Endodermal cell (in vitro differentiated cells): ENCODE measurements around the gene PELI3. TPM values are rescaled to one million over a fixed set of nuclear protein-coding genes. Genes with fewer than 3 reads are reported as not detected.

Experiments
- DNase-seq: peaks from one replicate; pipeline ENCODE4 v3.0.0-alpha.2; 2017
- H3K27ac ChIP-seq: 2 replicates; pipeline ENCODE4 v1.5.1; 2013; ENCODE audit warnings: mild to moderate bottlenecking, low read depth, low read length, moderate library complexity
- H3K27me3 ChIP-seq: 2 replicates; pipeline ENCODE4 v1.6.1; 2013; ENCODE audit warnings: mild to moderate bottlenecking, low read length, moderate library complexity; ENCODE audit not compliant: insufficient read depth, control insufficient read depth, poor library complexity, severe bottlenecking
- H3K36me3 ChIP-seq: 2 replicates; pipeline ENCODE4 v1.7.0; 2013; ENCODE audit warnings: mild to moderate bottlenecking, low read length, moderate library complexity; ENCODE audit not compliant: control insufficient read depth, insufficient read depth
- H3K4me1 ChIP-seq: one replicate; pipeline ENCODE4 v1.7.0; 2013; ENCODE audit warnings: low read length; ENCODE audit not compliant: control insufficient read depth, insufficient read depth
- H3K4me3 ChIP-seq: 2 replicates; pipeline ENCODE4 v1.5.1; 2013; ENCODE audit warnings: mild to moderate bottlenecking, low read length, moderate library complexity
- H3K9ac ChIP-seq: 2 replicates; pipeline ENCODE4 v1.6.1; 2013; ENCODE audit warnings: mild to moderate bottlenecking, low read length, moderate library complexity; ENCODE audit not compliant: poor library complexity, severe bottlenecking; ENCODE audit errors: extremely low read depth
- H3K9me3 ChIP-seq: 2 replicates; pipeline ENCODE4 v1.6.1; 2013; ENCODE audit warnings: mild to moderate bottlenecking, low read length, moderate library complexity; ENCODE audit not compliant: control insufficient read depth
- H3K27ac Mint-ChIP-seq: 2 replicates; pipeline ENCODE4 v1.8.0; 2020; ENCODE audit warnings: mixed read lengths
- H3K27me3 Mint-ChIP-seq: 2 replicates; pipeline ENCODE4 v1.8.0; 2021; ENCODE audit warnings: mild to moderate bottlenecking, mixed read lengths; ENCODE audit not compliant: insufficient read depth
- H3K36me3 Mint-ChIP-seq: 2 replicates; pipeline ENCODE4 v1.8.0; 2020; ENCODE audit warnings: low read depth, mixed read lengths
- H3K4me1 Mint-ChIP-seq: 2 replicates; pipeline ENCODE4 v1.8.0; 2020; ENCODE audit warnings: mixed read lengths
- H3K4me3 Mint-ChIP-seq: 2 replicates; pipeline ENCODE4 v1.8.0; 2020; ENCODE audit warnings: mild to moderate bottlenecking, moderate library complexity, mixed read lengths
- H3K9me3 Mint-ChIP-seq: 2 replicates; pipeline ENCODE4 v1.8.0; 2020; ENCODE audit warnings: mild to moderate bottlenecking, mixed read lengths
- WGBS, 2 experiments: methylation state at CpG; one replicate each; pipeline versions ENCODE4 v1.1.5 to v1.1.7; 2013; ENCODE audit warnings: missing lambda C conversion rate in 2 of 2, mixed read lengths in 1 of 2; ENCODE audit not compliant: insufficient coverage in 1 of 2, insufficient read length in 1 of 2; 5-methylcytosine and 5-hydroxymethylcytosine counted together
- total RNA-seq, 2 donors: library from RNA; stranded (reverse); fragmentation: NEBNext Ultra II Directional in 1 of 2; extraction: Animal tissue kit (Norgen Biotek cat#: 25700) in 1 of 2; gene quantifications; 2 replicates in 1 of 2; 3 replicates in 1 of 2; pipeline ENCODE4 v1.2.1, GENCODE V29; 2021
- TF ChIP-seq, protein P1 (sequence below): fragments of 200-600 bp; sonication (generic); conservative IDR thresholded peaks from 2 replicates; pipeline ENCODE4 v1.5.0; 2021; ENCODE audit warnings: antibody characterized with exemption, mild to moderate bottlenecking

Gene PELI3
- total RNA-seq, 2 donors from 2014 or later: 9.0 to 12.4 TPM

DNA sequence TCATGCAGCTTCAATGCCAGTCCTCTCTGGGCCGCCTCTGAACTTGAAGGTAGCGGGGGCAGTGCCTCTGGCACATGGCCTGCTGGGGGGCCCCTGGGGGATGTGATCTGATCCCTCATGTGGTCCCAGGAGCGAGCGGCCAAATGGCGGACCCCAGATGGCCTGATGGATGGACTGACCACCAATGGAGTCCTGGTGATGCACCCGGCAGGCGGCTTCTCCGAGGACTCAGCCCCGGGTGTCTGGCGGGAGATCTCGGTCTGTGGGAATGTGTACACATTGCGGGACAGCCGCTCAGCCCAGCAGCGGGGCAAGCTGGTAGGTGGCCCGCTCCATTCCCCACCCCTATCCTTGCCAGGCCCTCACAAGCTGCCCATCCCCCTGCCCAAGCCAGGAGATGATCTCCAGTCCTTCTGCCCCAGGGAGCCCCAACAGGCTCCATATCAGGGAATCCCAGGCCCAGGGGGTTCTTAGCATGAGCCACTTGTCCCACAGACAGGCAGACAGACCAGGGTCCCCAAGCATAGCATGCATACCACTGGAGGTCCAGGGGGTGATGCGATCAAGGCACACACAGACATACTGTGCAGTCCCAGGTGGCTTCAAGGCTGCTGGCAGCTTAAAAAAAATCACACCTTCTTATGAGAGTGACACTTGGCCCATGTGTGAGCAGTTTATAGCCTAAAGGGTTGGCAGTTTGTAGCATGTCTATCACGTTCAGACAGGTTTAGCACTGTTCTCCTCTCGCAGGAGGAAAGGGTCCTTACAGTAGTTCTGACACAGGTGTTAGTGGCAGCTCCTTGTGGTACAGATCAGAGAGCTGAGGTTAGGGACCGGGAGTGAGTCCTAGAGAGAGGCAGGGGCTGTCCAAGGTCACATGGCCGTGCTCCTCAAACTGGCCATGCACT is 7.2 kb downstream of the PELI3 start:
- no peaks in the 10 kb centered on the region for H3K9me3 Mint-ChIP-seq
- Histone ChIP-seq H3K27me3 (no peaks in the 10 kb centered on the region), H3K36me3 (no peaks in the 10 kb centered on the region), H3K27ac (no peak overlapping the region), H3K9me3 (no peaks in the 10 kb centered on the region), H3K4me1 (peaks cover 8% of the 10 kb centered on the region), H3K9ac (no peak overlapping the region), H3K4me3 (no peak overlapping the region)
- TF ChIP-seq, protein P1, sequence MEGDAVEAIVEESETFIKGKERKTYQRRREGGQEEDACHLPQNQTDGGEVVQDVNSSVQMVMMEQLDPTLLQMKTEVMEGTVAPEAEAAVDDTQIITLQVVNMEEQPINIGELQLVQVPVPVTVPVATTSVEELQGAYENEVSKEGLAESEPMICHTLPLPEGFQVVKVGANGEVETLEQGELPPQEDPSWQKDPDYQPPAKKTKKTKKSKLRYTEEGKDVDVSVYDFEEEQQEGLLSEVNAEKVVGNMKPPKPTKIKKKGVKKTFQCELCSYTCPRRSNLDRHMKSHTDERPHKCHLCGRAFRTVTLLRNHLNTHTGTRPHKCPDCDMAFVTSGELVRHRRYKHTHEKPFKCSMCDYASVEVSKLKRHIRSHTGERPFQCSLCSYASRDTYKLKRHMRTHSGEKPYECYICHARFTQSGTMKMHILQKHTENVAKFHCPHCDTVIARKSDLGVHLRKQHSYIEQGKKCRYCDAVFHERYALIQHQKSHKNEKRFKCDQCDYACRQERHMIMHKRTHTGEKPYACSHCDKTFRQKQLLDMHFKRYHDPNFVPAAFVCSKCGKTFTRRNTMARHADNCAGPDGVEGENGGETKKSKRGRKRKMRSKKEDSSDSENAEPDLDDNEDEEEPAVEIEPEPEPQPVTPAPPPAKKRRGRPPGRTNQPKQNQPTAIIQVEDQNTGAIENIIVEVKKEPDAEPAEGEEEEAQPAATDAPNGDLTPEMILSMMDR: no peak
- no peaks in the 10 kb centered on the region for H3K27me3 Mint-ChIP-seq
- H3K4me3 Mint-ChIP-seq: no peak overlapping the region
- peaks cover 10% of the 10 kb centered on the region for H3K36me3 Mint-ChIP-seq
- H3K4me1 Mint-ChIP-seq: peaks cover 8% of the 10 kb centered on the region
- DNase-seq: no peak
- H3K27ac Mint-ChIP-seq: no peak overlapping the region
- 90 to 93% methylated on average over 13 to 19 of the region's 20 CpGs for WGBS, 2 experiments

DNA sequence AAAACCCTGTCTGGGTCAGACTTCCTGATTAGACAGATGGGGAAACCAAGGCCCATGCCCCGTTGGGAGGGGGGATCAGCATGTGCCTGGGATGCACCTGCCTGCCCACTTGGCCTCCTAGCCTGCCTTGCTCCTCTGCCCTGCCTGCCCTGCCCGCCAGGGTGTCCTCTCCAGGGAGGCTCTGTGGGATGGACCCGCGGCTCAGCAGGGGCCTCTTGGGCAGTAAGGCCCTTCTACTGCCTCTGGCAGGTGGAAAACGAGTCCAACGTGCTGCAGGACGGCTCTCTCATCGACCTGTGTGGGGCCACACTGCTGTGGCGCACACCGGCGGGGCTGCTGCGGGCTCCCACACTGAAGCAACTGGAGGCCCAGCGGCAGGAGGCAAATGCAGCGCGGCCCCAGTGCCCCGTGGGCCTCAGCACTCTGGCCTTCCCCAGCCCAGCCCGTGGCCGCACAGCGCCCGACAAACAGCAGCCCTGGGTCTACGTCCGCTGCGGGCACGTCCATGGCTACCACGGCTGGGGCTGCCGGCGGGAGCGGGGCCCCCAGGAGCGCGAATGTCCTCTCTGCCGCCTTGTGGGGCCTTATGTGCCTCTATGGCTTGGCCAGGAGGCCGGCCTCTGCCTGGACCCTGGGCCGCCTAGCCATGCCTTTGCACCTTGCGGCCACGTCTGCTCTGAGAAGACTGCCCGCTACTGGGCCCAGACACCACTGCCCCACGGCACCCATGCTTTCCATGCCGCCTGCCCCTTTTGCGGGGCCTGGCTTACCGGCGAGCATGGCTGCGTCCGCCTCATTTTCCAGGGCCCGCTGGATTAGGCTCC is 8.9 kb downstream of the PELI3 start:
- no peak for DNase-seq
- Histone ChIP-seq H3K4me3 (no peak overlapping the region), H3K9ac (no peak overlapping the region), H3K27me3 (no peaks in the 10 kb centered on the region), H3K27ac (no peak overlapping the region), H3K9me3 (no peaks in the 10 kb centered on the region), H3K36me3 (no peaks in the 10 kb centered on the region), H3K4me1 (peaks cover 8% of the 10 kb centered on the region)
- Mint-ChIP-seq H3K9me3 (no peaks in the 10 kb centered on the region), H3K27ac (no peak overlapping the region), H3K36me3 (peaks cover 10% of the 10 kb centered on the region), H3K27me3 (no peaks in the 10 kb centered on the region), H3K4me1 (peaks cover 4% of the 10 kb centered on the region), H3K4me3 (no peak overlapping the region)
- WGBS, 2 experiments: 94 to 96% methylated on average over 25 to 44 of the region's 44 CpGs
- TF ChIP-seq, protein P1: no peak

DNA sequence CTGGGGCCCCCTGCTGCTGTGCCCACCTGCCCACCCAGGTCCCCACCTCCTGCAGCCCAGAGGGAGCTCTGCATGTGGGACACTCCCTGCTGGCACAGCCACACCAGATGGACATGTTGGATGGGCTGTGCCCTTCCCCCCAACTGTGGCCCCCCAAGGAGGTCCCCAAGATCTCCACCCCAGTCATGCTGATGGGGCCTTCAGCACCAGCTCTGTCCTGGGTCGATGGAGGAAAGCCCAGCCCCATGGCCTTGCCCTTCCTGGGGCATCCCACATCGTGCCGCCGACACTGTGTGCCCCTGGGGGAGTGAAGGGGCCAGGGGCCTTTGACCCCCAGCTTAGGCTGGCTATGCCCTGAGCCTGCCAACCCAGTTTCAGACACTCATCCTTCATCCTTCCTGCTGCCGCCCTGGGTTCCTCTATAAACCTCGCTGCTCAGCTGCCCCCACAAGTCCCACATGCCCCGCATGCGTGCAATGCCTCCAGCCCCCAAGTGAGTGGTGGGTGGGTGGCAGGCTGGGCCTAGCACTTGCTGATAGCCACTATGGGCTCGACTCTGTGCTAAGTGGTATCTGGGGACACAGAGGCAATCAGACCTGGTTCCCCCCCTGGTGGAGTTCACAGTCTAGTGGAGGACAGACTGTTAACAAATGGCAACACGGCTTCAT is 9.6 kb downstream of the PELI3 start:
- Histone ChIP-seq H3K9me3 (no peaks in the 10 kb centered on the region), H3K27me3 (no peaks in the 10 kb centered on the region), H3K9ac (no peak overlapping the region), H3K27ac (no peak overlapping the region), H3K4me3 (no peak overlapping the region), H3K36me3 (no peaks in the 10 kb centered on the region), H3K4me1 (peaks cover 8% of the 10 kb centered on the region)
- DNase-seq: no peak
- H3K9me3 Mint-ChIP-seq: no peaks in the 10 kb centered on the region
- H3K4me3 Mint-ChIP-seq: no peak overlapping the region
- H3K27me3 Mint-ChIP-seq: no peaks in the 10 kb centered on the region
- H3K36me3 Mint-ChIP-seq: peaks cover 10% of the 10 kb centered on the region
- WGBS, 2 experiments: 88 to 89% methylated on average over 6 to 10 of the region's 10 CpGs
- TF ChIP-seq, protein P1: peak; percentile 21
- H3K27ac Mint-ChIP-seq: no peak overlapping the region
- peaks cover 4% of the 10 kb centered on the region for H3K4me1 Mint-ChIP-seq
